Measurements from ENCODE around the gene P2RY1.

DNA sequence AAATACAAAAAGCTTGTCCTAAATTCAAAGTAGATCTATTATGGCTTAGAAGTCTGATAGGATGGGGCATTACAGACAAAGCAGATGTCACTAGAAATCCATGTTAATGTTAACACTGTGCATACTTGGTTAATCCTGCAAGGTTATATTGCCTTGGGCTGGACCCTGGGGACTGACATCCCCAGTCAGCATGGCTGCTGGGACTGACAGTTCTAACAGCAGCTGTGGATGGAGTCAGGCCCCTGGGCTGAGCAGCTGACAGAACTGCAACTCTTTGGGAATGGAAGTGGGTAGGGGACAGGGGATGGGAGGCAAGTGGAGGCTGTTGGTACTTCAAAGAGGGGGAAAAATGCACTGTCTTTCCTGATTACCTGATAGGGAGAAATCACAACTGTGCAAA, 7.5 kb downstream of the P2RY1 start:
- TF ChIP-seq EP300 (IDR thresholded peaks at IDR 0.05) (no peak), CTCF (IDR thresholded peaks at IDR 0.05) (no peak)

Measured in gastroesophageal sphincter (tissue), 3 donors.